Sciatic nerve (tissue), 2 donors: ENCODE data around the gene LRRC8D. TPM values are rescaled to one million over a fixed set of nuclear protein-coding genes. Genes with fewer than 3 reads are reported as not detected.
"Not testable (repeated sequence)": the region's sequence is repeated elsewhere in the genome, so short reads cannot be mapped to it uniquely, and the experiment has no call there.

Experiments used
- ATAC-seq: fragments of 200-7000 bp; cut with Tn5 transposase; one replicate; pipeline ENCODE4 v1.9.1; 2020; ENCODE audit warnings: mild to moderate bottlenecking, moderate library complexity
- DNase-seq: peaks from one replicate; pipeline ENCODE4 v3.0.0-alpha.2; 2020; ENCODE audit warnings: low spot score
- intact Hi-C: fragments of 100-400 bp; cut with DNase I; formaldehyde crosslinking; loops from one replicate; pipeline ENCODE4 v1.14.2; 2022
- total RNA-seq: library from RNA; stranded (reverse); fragmentation: NEBNext Ultra II Directional; extraction: Animal tissue kit (Norgen Biotek cat#: 25700); gene quantifications from one replicate; pipeline ENCODE4 v1.2.1, GENCODE V29; 2021
- donor health status: DM: no; HTN: no; CAD: no.
- donor health status: DM: no; HTN: no; CAD: no.

The LRRC8D gene
- total RNA-seq, 1 donor from 2014 or later: 24.2 TPM

DNA sequence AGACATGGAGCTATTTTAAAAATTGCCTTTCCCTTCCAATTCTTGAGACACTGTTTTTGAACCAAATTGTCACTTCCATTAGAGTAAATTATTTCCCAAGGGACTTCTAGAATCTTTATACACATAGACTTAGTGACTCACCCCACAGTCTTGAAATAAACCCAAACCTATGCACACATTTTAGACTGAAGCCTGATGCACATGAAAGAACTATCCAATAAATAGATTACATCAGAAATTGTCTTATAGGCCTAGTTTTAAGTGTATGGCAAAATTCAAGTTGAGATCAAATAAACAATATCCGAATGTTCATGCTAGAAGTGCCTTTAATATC is 141.9 kb downstream of the LRRC8D start:
- no peak for DNase-seq
- ATAC-seq: no peak
- intact Hi-C loops: no loop called here

DNA sequence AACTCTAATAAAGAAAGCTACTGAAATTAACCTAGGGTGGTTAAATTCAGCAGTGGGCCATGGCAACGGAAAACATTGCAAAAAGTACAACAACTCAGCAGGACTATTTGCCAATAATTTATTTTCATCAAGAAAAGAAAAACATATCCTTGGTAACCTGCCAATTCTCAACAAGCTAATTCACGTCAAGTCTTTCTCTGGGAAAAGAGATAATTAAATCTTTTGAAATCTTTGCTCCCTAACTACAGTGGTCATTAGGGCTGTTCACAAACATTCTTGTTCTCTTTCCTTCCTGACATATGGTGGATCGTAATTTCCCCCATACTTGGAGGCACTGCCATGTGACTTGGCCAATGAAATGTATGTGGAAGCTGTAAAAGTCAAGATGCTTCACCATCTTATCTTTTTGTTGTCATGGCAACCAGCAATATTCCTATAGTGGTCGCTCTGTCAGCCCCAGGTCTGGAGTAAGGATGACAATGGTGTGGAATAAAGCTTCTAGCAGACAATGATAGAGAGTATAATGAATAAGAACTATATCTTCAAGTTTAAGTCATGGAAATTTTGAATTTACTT is 144.4 kb downstream of the LRRC8D start:
- intact Hi-C loops: no loop called here
- ATAC-seq: peak; percentile 68
- no peak for DNase-seq

DNA sequence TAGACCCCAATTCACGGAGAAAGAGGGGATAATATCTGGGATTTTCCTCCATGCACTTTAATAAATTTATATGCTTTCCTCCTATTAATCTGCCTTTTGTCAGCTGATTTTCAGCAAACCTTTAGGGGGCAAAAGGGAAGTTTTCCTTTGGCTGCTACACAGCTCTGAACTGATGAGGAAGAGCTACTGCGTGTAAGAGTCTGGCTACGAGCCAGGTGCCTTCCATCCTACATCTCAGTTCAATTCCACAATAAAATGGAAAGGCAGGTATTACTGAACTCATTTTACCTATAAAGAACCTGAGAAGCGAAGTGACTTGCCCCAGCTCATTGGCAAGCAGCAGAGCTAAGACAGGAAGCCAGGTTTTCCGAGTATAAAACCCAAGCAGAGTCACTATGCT is 145.8 kb downstream of the LRRC8D start:
- DNase-seq (no peak), ATAC-seq (peak; percentile 23)
- intact Hi-C loops: no loop called here

DNA sequence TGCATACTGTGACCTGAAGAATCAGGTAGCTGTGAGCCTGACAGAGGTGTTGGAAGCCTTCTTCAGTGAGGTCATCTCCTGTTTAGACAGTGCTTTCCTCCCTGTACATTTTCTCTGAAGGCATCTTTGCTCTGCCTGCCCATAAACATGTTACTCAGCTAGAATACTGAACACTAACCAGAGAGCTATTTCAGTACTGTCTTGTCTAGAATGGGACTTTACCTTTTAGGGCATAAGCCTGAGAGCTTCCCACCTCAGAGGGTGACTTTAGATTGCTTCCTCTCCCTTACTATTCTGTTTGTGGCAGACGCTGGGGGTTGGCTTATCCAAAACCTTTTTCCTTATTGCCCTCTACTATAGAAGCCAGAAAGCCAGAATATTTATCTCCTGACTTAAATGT is 150.8 kb downstream of the LRRC8D start:
- no peak for ATAC-seq
- intact Hi-C loops: no loop called here
- DNase-seq: no peak

DNA sequence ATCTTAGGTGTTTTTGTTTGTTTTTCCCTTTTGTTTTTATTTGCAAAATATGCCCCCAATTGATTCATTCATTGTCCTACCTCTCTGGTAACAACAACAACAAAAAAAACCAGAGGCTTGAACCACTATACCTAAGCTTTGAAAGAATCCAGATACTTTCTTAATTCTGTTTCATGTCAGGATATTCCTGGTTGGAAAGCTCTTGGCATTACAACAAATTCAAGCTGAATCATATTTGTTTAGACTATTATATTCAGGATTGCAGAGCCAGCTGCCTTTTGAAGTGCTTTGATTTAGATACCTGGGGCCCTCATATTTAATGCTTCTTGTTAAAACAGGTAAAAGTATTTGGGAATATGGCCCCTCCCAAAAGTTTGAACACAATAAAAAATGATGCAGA is 151.2 kb downstream of the LRRC8D start:
- no peak for ATAC-seq

DNA sequence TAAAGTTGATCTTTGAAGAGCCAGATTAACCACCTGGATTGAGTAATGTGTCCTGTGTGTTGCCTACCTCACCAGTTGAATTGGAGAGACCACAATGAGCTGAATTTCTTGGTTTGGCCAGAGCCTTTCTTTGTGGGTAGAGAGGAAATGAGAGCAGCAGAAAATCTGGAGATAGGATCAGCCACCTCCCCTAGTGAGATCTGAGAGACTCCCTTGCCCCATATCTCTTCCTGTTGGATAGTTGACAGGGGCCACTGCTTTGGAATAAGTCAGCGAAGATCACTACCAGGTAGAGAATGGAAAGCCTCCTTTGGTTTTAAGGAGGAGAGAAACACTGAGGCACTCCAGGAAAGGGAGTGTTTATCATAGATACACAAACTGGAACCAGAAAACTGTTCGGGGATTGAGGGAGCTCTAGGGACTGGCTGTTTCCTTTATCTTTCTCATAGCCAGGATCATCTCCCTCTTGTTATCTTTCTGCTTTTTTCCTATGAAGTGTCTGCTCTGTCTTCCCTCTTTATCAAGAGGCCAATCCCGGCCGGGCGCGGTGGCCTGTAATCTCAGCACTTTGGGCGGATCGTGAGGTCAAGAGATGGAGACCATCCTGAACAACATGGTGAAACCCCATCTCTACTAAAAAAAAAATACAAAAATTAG is 152.8 kb downstream of the LRRC8D start:
- intact Hi-C loops: no loop called here
- no peak for DNase-seq
- no peak for ATAC-seq

More for the DNA sequence above, 151.2 kb downstream of the LRRC8D start:
- intact Hi-C loops: no loop called here
- no peak for DNase-seq

DNA sequence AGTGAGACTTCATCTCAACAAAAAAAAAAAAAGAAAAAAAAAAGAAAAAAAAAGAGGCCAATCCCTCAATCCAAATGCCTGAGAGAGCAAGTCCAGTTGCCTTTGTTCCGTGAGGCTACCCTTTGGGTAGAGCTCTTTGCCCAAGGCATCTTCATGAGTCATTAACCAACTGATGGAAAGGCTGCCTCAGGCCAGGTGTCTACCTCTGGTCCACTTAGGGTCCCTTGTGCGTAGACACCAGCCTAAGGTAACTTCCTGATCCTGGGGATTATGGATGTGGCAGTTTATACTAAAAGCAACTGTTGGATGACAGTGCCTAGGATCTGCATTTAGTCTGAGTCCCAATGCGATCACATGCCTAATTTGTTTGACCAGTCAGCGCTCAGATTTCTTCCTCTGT is 153.4 kb downstream of the LRRC8D start:
- no peak for DNase-seq
- intact Hi-C loops: no loop called here
- no peak for ATAC-seq

DNA sequence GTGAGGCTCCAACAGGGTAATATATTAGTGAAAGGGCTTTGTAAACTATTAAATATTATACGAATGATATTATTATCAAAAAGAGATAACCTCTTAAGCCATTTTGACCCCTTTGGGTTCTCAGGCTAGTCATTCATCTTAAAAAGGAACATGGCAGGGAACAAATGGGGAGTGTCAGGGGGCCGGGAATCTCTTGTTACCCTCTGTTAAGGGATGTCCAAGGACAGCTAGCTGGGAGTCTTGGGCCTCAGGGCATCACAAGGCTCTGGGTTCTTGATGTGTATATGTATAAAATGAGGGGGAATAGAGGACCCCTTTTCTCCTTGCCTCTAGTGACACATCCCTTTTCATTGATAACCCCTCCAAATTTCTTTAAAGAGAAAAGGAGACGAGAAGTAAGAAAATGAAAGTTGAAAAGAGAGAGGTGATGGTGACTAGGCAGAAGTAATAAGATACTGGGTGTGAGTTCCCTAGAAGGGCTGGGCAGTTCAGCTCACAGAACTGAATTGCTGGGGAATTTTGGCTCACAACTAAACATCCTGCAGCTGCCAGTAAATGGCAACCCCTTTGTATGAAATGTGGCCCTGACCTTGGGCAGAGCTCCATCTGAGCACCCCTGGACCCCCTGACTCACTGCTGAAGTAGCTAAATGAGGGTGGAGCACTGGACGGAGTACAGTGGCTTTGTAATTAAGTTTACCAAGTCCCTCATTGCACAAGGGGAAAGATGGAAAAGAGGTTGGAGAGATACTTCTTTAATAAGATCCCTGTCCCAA is 154.1 kb downstream of the LRRC8D start:
- intact Hi-C loops: no loop called here
- DNase-seq: no peak
- peak; percentile 44 for ATAC-seq

DNA sequence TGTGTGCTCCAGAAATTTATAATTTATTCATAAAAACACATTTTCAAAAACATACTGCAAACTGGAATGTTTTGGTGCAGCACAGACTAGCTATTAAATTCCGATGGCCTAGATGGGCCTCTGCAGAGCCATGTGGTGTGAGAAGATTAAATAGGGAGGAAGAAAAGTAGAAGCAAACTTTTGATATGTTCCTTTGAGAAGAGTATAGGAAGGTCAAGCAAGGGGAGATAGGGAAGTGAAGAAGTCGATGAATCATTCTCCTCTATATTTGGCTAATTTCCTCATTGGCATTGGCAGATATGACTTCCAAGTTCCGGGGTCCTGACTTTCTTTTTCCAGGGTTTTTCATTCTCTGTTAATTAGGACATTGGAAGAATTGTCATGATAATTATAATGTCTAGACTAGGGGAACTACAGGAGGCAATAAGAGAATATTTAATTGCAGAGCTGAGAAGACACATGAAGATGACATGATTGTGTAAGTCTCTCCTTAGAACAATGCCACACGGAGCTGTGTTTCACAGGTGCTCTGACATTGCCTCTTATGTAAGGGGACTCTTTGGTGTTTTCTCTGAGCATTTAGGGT is 154.8 kb downstream of the LRRC8D start:
- DNase-seq: no peak
- ATAC-seq: no peak
- intact Hi-C loops: no loop called here

DNA sequence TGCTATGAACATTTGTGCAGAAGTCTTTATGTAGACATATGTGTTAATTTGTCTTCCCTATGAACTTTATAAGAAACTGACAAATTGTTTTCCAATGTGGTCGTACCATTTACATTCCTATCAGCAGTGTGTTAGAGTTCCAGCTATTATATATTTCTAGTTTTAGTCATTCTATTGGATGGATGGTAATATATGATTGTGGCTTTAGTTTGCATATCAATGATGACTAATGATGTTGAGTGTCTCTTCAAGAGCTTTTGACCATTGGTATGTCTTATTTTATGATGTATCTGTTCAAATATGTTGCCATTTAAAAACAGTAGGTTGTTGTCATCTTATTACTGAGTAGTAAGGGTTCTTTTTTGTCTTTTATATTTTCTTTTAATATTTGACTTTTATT is 157.9 kb downstream of the LRRC8D start:
- ATAC-seq: no peak
- intact Hi-C loops: no loop called here
- no peak for DNase-seq

DNA sequence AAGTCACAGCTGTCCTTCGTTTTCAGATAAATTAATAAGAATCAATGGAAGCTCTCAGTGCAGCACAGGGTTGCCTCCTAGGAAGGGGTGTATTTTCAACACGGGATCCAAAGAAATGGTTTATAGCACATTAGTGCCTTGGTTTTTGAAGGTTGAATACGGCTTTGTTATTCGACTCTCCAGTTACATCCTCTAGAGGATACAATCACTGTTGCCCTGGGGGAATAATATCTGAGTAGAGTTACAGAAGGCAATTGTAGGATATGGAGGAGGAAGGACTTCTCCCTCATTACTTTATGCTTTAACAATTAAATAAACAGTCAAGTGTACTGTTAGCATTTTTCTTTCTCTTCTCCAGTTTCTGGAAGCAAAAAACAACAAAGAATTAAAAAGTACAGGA is 159.8 kb downstream of the LRRC8D start:
- intact Hi-C loops: no loop called here
- DNase-seq (no peak), ATAC-seq (peak; percentile 90)

DNA sequence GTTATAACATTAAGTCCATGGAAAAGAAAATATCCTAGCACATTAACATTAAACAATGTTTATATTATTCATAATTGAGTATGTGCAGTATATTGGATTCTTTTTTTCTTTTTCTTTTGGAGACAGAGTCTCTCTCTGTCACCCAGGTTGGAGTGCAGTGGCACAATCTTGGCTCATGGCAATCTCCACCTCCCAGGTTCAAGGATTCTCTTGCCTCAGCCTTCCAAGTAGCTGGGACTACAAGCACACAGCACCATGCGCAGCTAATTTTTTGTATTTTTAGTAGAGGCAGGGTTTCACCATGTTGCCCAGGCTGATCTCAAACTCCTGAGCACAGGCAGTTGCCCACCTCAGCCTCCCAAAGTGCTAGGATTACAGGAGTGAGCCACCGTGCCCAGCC is 162.0 kb downstream of the LRRC8D start:
- ATAC-seq, intact Hi-C loops, DNase-seq: not testable (repeated sequence)

DNA sequence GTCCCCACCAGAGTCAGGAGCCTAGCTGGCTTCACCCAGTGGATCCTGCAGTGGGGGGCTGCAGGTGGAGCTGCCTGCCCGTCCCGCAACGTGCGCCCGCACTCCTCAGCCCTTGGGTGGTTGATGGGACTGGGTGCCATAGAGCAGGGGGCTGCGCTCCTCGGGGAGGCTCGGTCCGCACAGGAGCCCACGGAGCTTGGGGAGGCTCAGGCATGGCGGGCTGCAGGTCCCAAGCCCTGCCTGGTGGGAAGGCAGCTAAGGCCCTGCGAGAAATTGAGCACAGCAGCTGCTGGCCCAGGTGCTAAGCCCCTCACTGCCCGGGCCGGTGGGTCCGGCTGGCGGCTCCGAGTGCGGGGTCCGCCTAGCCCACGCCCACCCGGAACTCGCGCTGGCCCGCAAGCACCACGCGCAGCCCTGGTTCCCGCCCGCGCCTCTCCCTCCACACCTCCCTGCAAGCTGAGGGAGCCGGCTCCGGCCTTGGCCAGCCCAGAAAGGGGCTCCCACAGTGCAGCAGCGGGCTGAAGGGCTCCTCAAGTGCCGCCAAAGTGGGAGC is 163.8 kb downstream of the LRRC8D start:
- not testable (repeated sequence) for ATAC-seq, DNase-seq
- intact Hi-C loops: loop anchor here (5.0 kb wide), 1 partner anchor 177 kb away; no protein-coding TSS in a partner anchor

DNA sequence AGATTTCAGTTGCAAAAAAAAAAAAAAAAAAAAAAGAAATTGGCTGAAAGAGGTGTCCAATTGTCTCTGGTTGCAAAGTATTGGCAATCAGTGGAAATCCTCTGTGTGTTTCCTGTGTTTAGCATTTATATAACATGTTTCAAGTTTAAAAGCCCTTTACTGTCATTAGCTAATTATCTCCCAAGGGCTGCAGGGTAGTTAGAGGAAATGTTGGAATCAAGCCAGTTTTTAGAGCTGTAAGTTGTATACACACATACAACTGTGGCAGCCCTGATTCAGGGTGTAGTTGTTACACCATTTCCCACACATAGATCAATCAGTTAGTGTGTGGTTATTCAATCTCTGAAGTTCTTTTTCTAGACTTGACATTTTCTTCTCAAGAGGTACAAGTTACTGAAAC is 165.2 kb downstream of the LRRC8D start:
- ATAC-seq: no peak
- no peak for DNase-seq
- intact Hi-C loops: loop anchor here (5.0 kb wide), 1 partner anchor 179 kb away; no protein-coding TSS in a partner anchor

Other genes with a start within 250 kb of the LRRC8D start
- 19.6 TPM for gene LRRC8C, start 187.9 kb upstream of the LRRC8D start, total RNA-seq
- 26.3 TPM for gene ZNF326, start 174.1 kb downstream of the LRRC8D start, total RNA-seq